ENCODE results near the gene RFESD.

RFESD gene

GRCh38 chr5:95690333-95690732 lies 43.8 kb downstream of the RFESD start:
- Histone ChIP-seq H3K79me1 (ENCODE audit: low read length) (peaks cover 13% of the 10 kb centered on the region), H2BK5ac (ENCODE audit: low read depth, low read length, poor library complexity) (no peak overlapping the region), H4K91ac (ENCODE audit: low read depth, low read length) (no peak overlapping the region)

GRCh38 chr5:95697781-95698681 lies 51.5 kb downstream of the RFESD start:
- Histone ChIP-seq H3K4me2 (ENCODE audit: low read length) (no peak overlapping the region), H2AFZ (ENCODE audit: insufficient read depth, low read length, poor library complexity) (no peak overlapping the region), H3K79me2 (ENCODE audit: control insufficient read depth, insufficient read depth, low read length, poor library complexity) (peaks cover 13% of the 10 kb centered on the region), H3K79me1 (ENCODE audit: low read length) (peaks cover 39% of the 10 kb centered on the region), H4K91ac (ENCODE audit: low read depth, low read length) (peak overlapping the region; percentile 11), H3K4ac (ENCODE audit: low read depth, low read length) (no peak overlapping the region), H2BK120ac (ENCODE audit: insufficient read depth, low read length, poor library complexity) (peak overlapping the region; percentile 15), H3K9me3 (ENCODE audit: insufficient read depth, low read depth, low read length) (no peaks in the 10 kb centered on the region), H3K27ac (ENCODE audit: low read depth, low read length) (peak overlapping the region; percentile 94), H2AK5ac (ENCODE audit: low read length) (no peak overlapping the region), H3K36me3 (ENCODE audit: control insufficient read depth in 1 of 2, insufficient read depth in 2 of 2, low read length in 2 of 2) (peaks cover 0 to 2% of the 10 kb centered on the region in 2 experiments), H3K14ac (ENCODE audit: low read length) (no peak overlapping the region), H3K27me3 (ENCODE audit: insufficient read depth, low read length) (no peaks in the 10 kb centered on the region), H3K4me1 (ENCODE audit: control insufficient read depth in 1 of 2, insufficient read depth in 2 of 2, low read length in 2 of 2) (peaks cover 13 to 15% of the 10 kb centered on the region in 2 experiments), H4K12ac (ENCODE audit: low read depth, low read length) (no peak overlapping the region), H3K23ac (ENCODE audit: low read length) (no peak overlapping the region), H4K8ac (ENCODE audit: low read depth, low read length) (no peak overlapping the region), H3K4me3 (ENCODE audit: low read depth, low read length) (no peak overlapping the region), H2BK5ac (ENCODE audit: low read depth, low read length, poor library complexity) (peak overlapping the region; percentile 79), H3K18ac (ENCODE audit: low read length) (no peak overlapping the region), H3K9ac (ENCODE audit: low read length) (no peak overlapping the region), H2BK12ac (ENCODE audit: low read length) (no peak overlapping the region)
- WGBS (ENCODE audit: extremely low coverage, insufficient coverage, insufficient read length), result no CpG with 5 or more reads among the region's 7 CpGs
- DNase-seq, result peak; percentile 87 to 98

More at GRCh38 chr5:95690333-95690732, 43.8 kb downstream of the RFESD start:
- Histone ChIP-seq H2AFZ (ENCODE audit: insufficient read depth, low read length, poor library complexity) (no peak overlapping the region), H3K27ac (ENCODE audit: low read depth, low read length) (no peak overlapping the region), H4K8ac (ENCODE audit: low read depth, low read length) (no peak overlapping the region), H3K14ac (ENCODE audit: low read length) (no peak overlapping the region), H2AK5ac (ENCODE audit: low read length) (no peak overlapping the region), H3K9ac (ENCODE audit: low read length) (no peak overlapping the region), H4K12ac (ENCODE audit: low read depth, low read length) (no peak overlapping the region), H3K18ac (ENCODE audit: low read length) (no peak overlapping the region), H3K79me2 (ENCODE audit: control insufficient read depth, insufficient read depth, low read length, poor library complexity) (no peaks in the 10 kb centered on the region), H3K4me3 (ENCODE audit: low read depth, low read length) (no peak overlapping the region), H3K4ac (ENCODE audit: low read depth, low read length) (no peak overlapping the region), H3K36me3 (ENCODE audit: control insufficient read depth in 1 of 2, insufficient read depth in 2 of 2, low read length in 2 of 2) (peaks cover 0 to 2% of the 10 kb centered on the region in 2 experiments), H3K4me1 (ENCODE audit: control insufficient read depth in 1 of 2, insufficient read depth in 2 of 2, low read length in 2 of 2) (peaks cover 0 to 4% of the 10 kb centered on the region in 2 experiments), H3K23ac (ENCODE audit: low read length) (no peak overlapping the region), H3K4me2 (ENCODE audit: low read length) (no peak overlapping the region), H2BK12ac (ENCODE audit: low read length) (no peak overlapping the region), H2BK120ac (ENCODE audit: insufficient read depth, low read length, poor library complexity) (no peak overlapping the region), H3K27me3 (ENCODE audit: insufficient read depth, low read length) (no peaks in the 10 kb centered on the region), H3K9me3 (ENCODE audit: insufficient read depth, low read depth, low read length) (no peaks in the 10 kb centered on the region)
- no peak for DNase-seq

GRCh38 chr5:95699337-95699736 lies 52.8 kb downstream of the RFESD start:
- Histone ChIP-seq H3K36me3 (ENCODE audit: control insufficient read depth in 1 of 2, insufficient read depth in 2 of 2, low read length in 2 of 2) (peaks cover 0 to 2% of the 10 kb centered on the region in 2 experiments), H3K18ac (ENCODE audit: low read length) (no peak overlapping the region), H3K9me3 (ENCODE audit: insufficient read depth, low read depth, low read length) (no peaks in the 10 kb centered on the region), H3K4me1 (ENCODE audit: control insufficient read depth in 1 of 2, insufficient read depth in 2 of 2, low read length in 2 of 2) (peaks cover 13 to 15% of the 10 kb centered on the region in 2 experiments), H2AFZ (ENCODE audit: insufficient read depth, low read length, poor library complexity) (no peak overlapping the region), H3K79me2 (ENCODE audit: control insufficient read depth, insufficient read depth, low read length, poor library complexity) (peaks cover 13% of the 10 kb centered on the region), H3K79me1 (ENCODE audit: low read length) (peaks cover 39% of the 10 kb centered on the region), H2BK5ac (ENCODE audit: low read depth, low read length, poor library complexity) (no peak overlapping the region), H2BK12ac (ENCODE audit: low read length) (no peak overlapping the region), H4K12ac (ENCODE audit: low read depth, low read length) (no peak overlapping the region), H3K14ac (ENCODE audit: low read length) (peak overlapping the region; percentile 56), H4K8ac (ENCODE audit: low read depth, low read length) (no peak overlapping the region), H3K23ac (ENCODE audit: low read length) (no peak overlapping the region), H3K9ac (ENCODE audit: low read length) (no peak overlapping the region), H4K91ac (ENCODE audit: low read depth, low read length) (no peak overlapping the region), H2BK120ac (ENCODE audit: insufficient read depth, low read length, poor library complexity) (peak overlapping the region; percentile 100), H3K4me2 (ENCODE audit: low read length) (no peak overlapping the region), H3K27ac (ENCODE audit: low read depth, low read length) (peak overlapping the region; percentile 94), H3K27me3 (ENCODE audit: insufficient read depth, low read length) (no peaks in the 10 kb centered on the region), H3K4ac (ENCODE audit: low read depth, low read length) (no peak overlapping the region), H2AK5ac (ENCODE audit: low read length) (no peak overlapping the region), H3K4me3 (ENCODE audit: low read depth, low read length) (no peak overlapping the region)
- 100% methylated on average over 1 of the region's 1 CpG for WGBS (ENCODE audit: extremely low coverage, insufficient coverage, insufficient read length)
- DNase-seq, result no peak

- no peak for DNase-seq
- H2AFZ ChIP-seq (ENCODE audit: insufficient read depth, low read length, poor library complexity), result no peak overlapping the region
- H3K27ac ChIP-seq (ENCODE audit: low read depth, low read length), result no peak overlapping the region
- no peak overlapping the region for H4K12ac ChIP-seq (ENCODE audit: low read depth, low read length)
- peaks cover 11 to 13% of the 10 kb centered on the region in 2 experiments for H3K4me1 ChIP-seq (ENCODE audit: control insufficient read depth in 1 of 2, insufficient read depth in 2 of 2, low read length in 2 of 2)
- no peak overlapping the region for H3K18ac ChIP-seq (ENCODE audit: low read length)
- H2BK5ac ChIP-seq (ENCODE audit: low read depth, low read length, poor library complexity), result no peak overlapping the region
- no peaks in the 10 kb centered on the region for H3K9me3 ChIP-seq (ENCODE audit: insufficient read depth, low read depth, low read length)
- no peak overlapping the region for H3K4ac ChIP-seq (ENCODE audit: low read depth, low read length)
- no peak overlapping the region for H3K4me3 ChIP-seq (ENCODE audit: low read depth, low read length)
- no peak overlapping the region for H3K23ac ChIP-seq (ENCODE audit: low read length)
- no peak overlapping the region for H2BK12ac ChIP-seq (ENCODE audit: low read length)
- H3K79me1 ChIP-seq (ENCODE audit: low read length), result peaks cover 32% of the 10 kb centered on the region
- H2BK120ac ChIP-seq (ENCODE audit: insufficient read depth, low read length, poor library complexity), result no peak overlapping the region
- H3K79me2 ChIP-seq (ENCODE audit: control insufficient read depth, insufficient read depth, low read length, poor library complexity), result peaks cover 11% of the 10 kb centered on the region
- no peak overlapping the region for H4K91ac ChIP-seq (ENCODE audit: low read depth, low read length)
- no peak overlapping the region for H4K8ac ChIP-seq (ENCODE audit: low read depth, low read length)
- H3K36me3 ChIP-seq (ENCODE audit: control insufficient read depth in 1 of 2, insufficient read depth in 2 of 2, low read length in 2 of 2), result no peaks in the 10 kb centered on the region
- H2AK5ac ChIP-seq (ENCODE audit: low read length), result no peak overlapping the region
- H3K9ac ChIP-seq (ENCODE audit: low read length), result no peak overlapping the region
- no peak overlapping the region for H3K14ac ChIP-seq (ENCODE audit: low read length)
- no peaks in the 10 kb centered on the region for H3K27me3 ChIP-seq (ENCODE audit: insufficient read depth, low read length)
- no peak overlapping the region for H3K4me2 ChIP-seq (ENCODE audit: low read length)
Observed at GRCh38 chr5:95701074-95701473, 54.5 kb downstream of the RFESD start.

Measured in trophoblast cell (in vitro differentiated cells and primary cell).